ENCODE data around the gene ZBTB39. TPM values are rescaled to one million over a fixed set of nuclear protein-coding genes. Genes with fewer than 3 reads are reported as not detected.

ZBTB39 gene
- total RNA-seq, 1 experiment from 2014 or later: 31.2 TPM

GRCh38 chr12:56955631-56956256 is 50.6 kb downstream of the ZBTB39 start:
- peaks cover 28% of the 10 kb centered on the region for H3K27me3 Mint-ChIP-seq (ENCODE audit: low read depth)
- peaks cover 0 to 4% (median 0%) of the 10 kb centered on the region in 3 experiments; a peak in 2 of 7 replicates for H3K36me3 Mint-ChIP-seq (ENCODE audit: insufficient read depth in 1 of 3, low read depth in 3 of 3)
- Histone ChIP-seq H3K79me2 (ENCODE audit: insufficient read depth, low read length) (no peaks in the 10 kb centered on the region; the same call in 1 of the 2 replicates), H3T11ph (ENCODE audit: low read length) (no peak overlapping the region), H4K20me1 (ENCODE audit: control insufficient read depth, insufficient read depth, insufficient read length) (no peaks in the 10 kb centered on the region), H3K27me3 (ENCODE audit: insufficient read depth, low read length) (no peaks in the 10 kb centered on the region), H3K4me2 (ENCODE audit: insufficient read depth, insufficient read length, low read length) (no peak overlapping the region), H2BK12ac (ENCODE audit: insufficient read length, low read depth, low read length) (no peak overlapping the region), H3K4me1 (ENCODE audit: insufficient read depth, low read length) (no peaks in the 10 kb centered on the region), H3K9me3 (ENCODE audit: control insufficient read depth, low read depth, low read length) (peaks cover 12% of the 10 kb centered on the region), H4K5ac (ENCODE audit: insufficient read length, low read depth, low read length) (no peak overlapping the region), H2BK20ac (ENCODE audit: low read depth, low read length, poor library complexity, severe bottlenecking) (no peak overlapping the region), H3K4ac (ENCODE audit: low read depth, low read length) (no peak overlapping the region), H3K14ac (ENCODE audit: insufficient read depth, low read length) (no peak overlapping the region), H2BK15ac (ENCODE audit: low read depth, low read length) (no peak overlapping the region), H3K23ac (ENCODE audit: insufficient read length, low read depth, low read length) (no peak overlapping the region), H2BK5ac (ENCODE audit: insufficient read length, low read length) (no peak overlapping the region), H2AK5ac (ENCODE audit: insufficient read length, low read length) (no peak overlapping the region), H3K56ac (ENCODE audit: insufficient read length, low read depth, low read length) (no peak overlapping the region), H4K91ac (ENCODE audit: insufficient read length, low read depth, low read length) (no peak overlapping the region), H3K27ac (ENCODE audit: insufficient read length, low read depth, low read length) (no peak overlapping the region), H2AFZ (ENCODE audit: low read length) (no peak overlapping the region), H2BK120ac (ENCODE audit: low read depth, low read length, poor library complexity, severe bottlenecking) (no peak overlapping the region), H3K9ac (ENCODE audit: extremely low read depth, insufficient read length, low read length) (no peak overlapping the region), H4K8ac (replicated peaks; ENCODE audit: insufficient read length, low read depth, low read length) (no peak overlapping the region), H3K23me2 (ENCODE audit: insufficient read length, low read depth, low read length, poor library complexity, severe bottlenecking) (no peaks in the 10 kb centered on the region), H3K79me1 (ENCODE audit: insufficient read depth, low read depth, low read length, poor library complexity, severe bottlenecking) (no peaks in the 10 kb centered on the region), H3K18ac (ENCODE audit: insufficient read length, low read depth, low read length) (no peak overlapping the region)
- no peak overlapping the region for H3K27ac Mint-ChIP-seq
- no peaks in the 10 kb centered on the region for H3K4me1 Mint-ChIP-seq
- H3K9me3 Mint-ChIP-seq: peaks cover 34 to 36% of the 10 kb centered on the region in 2 experiments
- no peak for TF ChIP-seq CTCF (conservative IDR thresholded peaks at IDR 0.05)
- no CpG with 5 or more reads among the region's 2 CpGs for WGBS (ENCODE audit: extremely low coverage, insufficient read length, low lambda C conversion rate)
- no peak overlapping the region for H3K4me3 Mint-ChIP-seq
- no peak for DNase-seq
